KMS-11 (cell line): ENCODE measurements around the gene ARHGAP11B.
"Not testable (repeated sequence)": the region's sequence is repeated elsewhere in the genome, so short reads cannot be mapped to it uniquely, and the experiment has no call there.

Experiments
- H2AFZ ChIP-seq: fragments of 200-600 bp; sonication (generic); 2 replicates; pipeline ENCODE4 v1.6.1; 2016; ENCODE audit warnings: antibody characterized with exemption, mixed run types, low read depth
- H3K27ac ChIP-seq: fragments of 200-600 bp; sonication (generic); 2 replicates; pipeline ENCODE4 v1.6.1; 2016; ENCODE audit warnings: mild to moderate bottlenecking, mixed run types
- H3K27me3 ChIP-seq: fragments of 200-600 bp; sonication (generic); 2 replicates; pipeline ENCODE4 v1.6.1; 2017; ENCODE audit warnings: mild to moderate bottlenecking, low read depth, mixed run types, moderate library complexity; ENCODE audit not compliant: insufficient read depth
- H3K36me3 ChIP-seq: fragments of 200-600 bp; sonication (generic); 2 replicates; pipeline ENCODE4 v1.6.1; 2017; ENCODE audit warnings: mild to moderate bottlenecking, mixed run types; ENCODE audit not compliant: insufficient read depth
- H3K4me1 ChIP-seq: fragments of 200-600 bp; sonication (generic); 2 replicates; pipeline ENCODE4 v1.6.1; 2016; ENCODE audit warnings: mild to moderate bottlenecking, low read depth, mixed run types; ENCODE audit not compliant: poor library complexity, severe bottlenecking
- H3K4me2 ChIP-seq: fragments of 200-600 bp; sonication (generic); 2 replicates; pipeline ENCODE4 v1.7.0; 2016; ENCODE audit warnings: mild to moderate bottlenecking, mixed run types
- H3K4me3 ChIP-seq: fragments of 200-600 bp; sonication (generic); IDR thresholded peaks from 2 replicates; pipeline ENCODE4 v1.6.1; 2017; ENCODE audit warnings: low read depth, low read length, mixed read lengths; ENCODE audit not compliant: insufficient read depth
- H3K79me2 ChIP-seq: fragments of 200-600 bp; sonication (generic); 2 replicates; pipeline ENCODE4 v1.6.1; 2016; ENCODE audit warnings: low read depth, mixed run types; ENCODE audit not compliant: insufficient read depth
- H3K9ac ChIP-seq: fragments of 200-600 bp; sonication (generic); 2 replicates; pipeline ENCODE4 v1.6.1; 2016; ENCODE audit warnings: mild to moderate bottlenecking, mixed run types
- H4K20me1 ChIP-seq: fragments of 200-600 bp; sonication (generic); 2 replicates; pipeline ENCODE4 v1.6.1; 2016; ENCODE audit warnings: mild to moderate bottlenecking, mixed run types; ENCODE audit not compliant: insufficient read depth

Gene ARHGAP11B

DNA sequence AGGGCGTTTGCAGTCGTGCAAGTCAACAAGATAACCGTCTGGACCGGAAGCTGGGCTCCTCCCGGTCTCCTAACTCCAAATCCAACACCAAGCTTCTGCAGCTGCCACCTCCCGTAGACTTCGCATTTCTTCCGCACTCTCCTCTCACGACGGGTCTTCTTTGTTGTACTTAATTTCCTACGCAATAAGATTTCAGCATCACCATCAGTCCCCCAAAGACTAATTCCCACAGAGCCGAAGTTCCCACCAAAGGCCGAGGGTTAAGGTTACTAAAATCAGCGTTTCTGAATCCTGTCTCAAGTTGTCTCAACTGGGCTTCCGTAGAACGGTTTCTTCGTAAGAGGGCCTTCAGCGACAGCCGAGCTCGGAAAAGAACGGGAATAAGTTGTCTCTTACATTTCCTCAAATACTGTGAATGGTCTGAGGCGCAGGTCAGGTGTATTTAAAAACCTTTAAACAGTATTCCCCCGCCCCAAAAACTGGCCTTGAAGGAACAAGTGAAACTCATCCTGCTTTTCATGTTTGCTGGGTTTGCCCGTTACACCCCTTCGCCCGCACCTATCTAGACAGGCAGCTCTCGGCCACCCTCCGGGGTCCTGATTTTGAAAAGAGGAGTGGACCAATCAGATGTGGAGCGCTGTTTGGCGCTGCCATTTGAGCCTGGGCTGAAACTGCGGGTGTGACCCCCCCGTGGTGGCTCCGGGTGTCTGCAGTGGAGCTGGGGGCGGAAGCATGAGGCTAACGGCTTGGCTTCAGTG is at the start of gene ARHGAP11B:
TSS of gene ARHGAP11B (plus strand) at position 693 of the 758 bp plus-strand sequence.
- Histone ChIP-seq H3K79me2 (peaks cover 45% of the 10 kb centered on the region), H3K4me1 (peaks cover 17% of the 10 kb centered on the region), H3K9ac (peak within 1 kb of the TSS; percentile 81), H3K27ac (peak within 1 kb of the TSS; percentile 79), H3K4me2 (peak within 1 kb of the TSS; percentile 63; the same call in 1 of the 2 replicates), H2AFZ (peak within 1 kb of the TSS; percentile 81)
- not testable (repeated sequence) for H3K36me3 ChIP-seq, H3K4me3 ChIP-seq, H3K27me3 ChIP-seq, H4K20me1 ChIP-seq

DNA sequence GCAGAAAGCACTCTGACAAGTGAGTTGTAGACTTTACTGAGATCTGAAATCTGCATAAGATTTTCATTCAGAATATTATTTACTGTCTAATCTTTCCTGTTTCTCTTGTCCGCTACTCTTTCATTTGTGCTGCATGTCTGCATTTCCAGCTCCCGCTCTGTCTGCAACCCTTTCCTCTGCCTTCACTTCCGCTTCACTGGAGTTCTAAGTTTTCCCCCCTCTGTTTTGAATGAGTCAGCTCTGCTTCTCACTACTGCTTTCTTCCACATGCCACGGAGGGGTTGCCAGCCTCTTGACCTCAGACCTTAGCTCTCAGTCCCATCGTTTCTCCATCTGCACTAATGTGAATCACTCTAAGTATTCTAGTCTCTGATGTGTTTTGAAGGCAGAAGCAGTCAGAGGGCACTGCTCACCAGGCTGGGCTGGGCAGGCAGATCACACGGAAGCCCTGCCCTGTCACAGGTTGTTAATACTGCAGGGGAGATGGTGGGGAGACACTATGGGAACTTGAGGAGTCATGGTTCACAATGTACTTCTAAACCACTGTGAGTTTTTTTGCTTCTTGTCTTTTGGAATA is 46.4 kb upstream of the ARHGAP11B start:
- not testable (repeated sequence) for H3K4me2 ChIP-seq, H3K27ac ChIP-seq, H3K4me1 ChIP-seq, H3K27me3 ChIP-seq, H4K20me1 ChIP-seq, H3K79me2 ChIP-seq, H3K36me3 ChIP-seq, H3K9ac ChIP-seq, H2AFZ ChIP-seq, H3K4me3 ChIP-seq

DNA sequence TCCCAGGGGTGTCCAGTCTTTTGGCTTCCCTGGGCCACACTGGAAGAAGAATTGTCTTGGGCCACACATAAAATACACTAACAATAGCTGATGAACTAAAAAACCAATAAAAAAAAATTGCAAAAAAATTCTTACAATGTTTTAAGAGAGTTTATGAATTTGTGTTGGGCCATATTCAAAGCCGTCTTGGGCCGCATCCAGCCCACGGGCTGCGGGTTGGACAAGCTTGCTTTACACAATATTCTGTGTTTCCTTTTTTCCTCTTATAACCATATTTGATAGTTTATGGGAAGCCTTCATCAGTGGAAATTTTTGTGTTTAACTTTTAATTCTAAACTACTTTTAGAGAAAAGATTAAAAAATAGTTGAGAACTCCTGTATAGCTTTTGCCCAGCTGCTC is 45.2 kb upstream of the ARHGAP11B start:
- not testable (repeated sequence) for H4K20me1 ChIP-seq, H3K4me2 ChIP-seq, H3K36me3 ChIP-seq, H2AFZ ChIP-seq, H3K4me1 ChIP-seq, H3K4me3 ChIP-seq, H3K27ac ChIP-seq, H3K9ac ChIP-seq, H3K27me3 ChIP-seq, H3K79me2 ChIP-seq

DNA sequence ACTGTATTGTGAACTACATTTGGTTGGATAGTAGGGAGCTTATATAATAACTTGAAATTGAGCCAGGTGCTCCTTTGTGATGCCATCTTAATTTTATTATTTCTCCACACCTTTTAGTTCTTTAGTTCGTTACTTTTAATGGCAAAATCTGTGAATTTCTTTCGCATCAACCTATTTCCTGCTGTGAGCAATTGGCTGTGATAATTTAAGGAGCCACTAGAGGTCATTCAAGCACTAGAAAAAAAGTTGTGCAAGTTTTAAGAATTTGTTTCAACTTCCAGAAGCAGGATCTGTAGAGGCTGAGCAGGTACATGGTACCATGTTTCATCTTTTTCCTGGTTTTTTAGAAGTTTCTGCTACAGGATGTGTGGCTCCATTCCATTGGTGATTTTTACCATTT is 27.0 kb upstream of the ARHGAP11B start:
- not testable (repeated sequence) for H3K4me2 ChIP-seq, H3K4me3 ChIP-seq, H3K36me3 ChIP-seq, H3K9ac ChIP-seq, H3K27me3 ChIP-seq, H4K20me1 ChIP-seq, H3K79me2 ChIP-seq, H2AFZ ChIP-seq, H3K27ac ChIP-seq, H3K4me1 ChIP-seq

DNA sequence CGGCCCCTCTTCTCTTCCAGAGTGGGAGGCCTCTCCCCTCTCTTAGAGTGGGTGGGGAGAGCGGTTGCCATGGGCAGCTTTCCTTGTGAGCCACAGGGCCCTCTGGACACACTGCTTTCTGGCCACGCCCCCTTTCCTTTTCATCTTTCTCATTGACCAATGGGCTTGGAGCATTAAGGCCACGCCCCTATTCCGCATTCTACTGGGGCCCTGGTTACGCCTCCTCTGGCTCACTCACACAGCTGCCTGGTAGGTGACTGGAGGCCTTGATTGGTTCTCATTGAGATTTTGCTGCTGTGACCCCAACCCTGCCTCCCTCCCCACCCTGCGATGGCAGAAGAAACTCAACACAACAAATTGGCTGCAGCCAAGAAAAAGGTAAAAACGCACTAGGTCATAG is 22.1 kb upstream of the ARHGAP11B start, which contains the start of gene GOLGA8H:
TSS of gene GOLGA8H (plus strand) at position 233 of the 400 bp plus-strand sequence. CDS start at position 331, 98 bp downstream.
- not testable (repeated sequence) for H3K4me3 ChIP-seq, H3K4me2 ChIP-seq, H2AFZ ChIP-seq, H3K27ac ChIP-seq, H3K9ac ChIP-seq, H3K4me1 ChIP-seq, H4K20me1 ChIP-seq, H3K36me3 ChIP-seq, H3K27me3 ChIP-seq, H3K79me2 ChIP-seq

DNA sequence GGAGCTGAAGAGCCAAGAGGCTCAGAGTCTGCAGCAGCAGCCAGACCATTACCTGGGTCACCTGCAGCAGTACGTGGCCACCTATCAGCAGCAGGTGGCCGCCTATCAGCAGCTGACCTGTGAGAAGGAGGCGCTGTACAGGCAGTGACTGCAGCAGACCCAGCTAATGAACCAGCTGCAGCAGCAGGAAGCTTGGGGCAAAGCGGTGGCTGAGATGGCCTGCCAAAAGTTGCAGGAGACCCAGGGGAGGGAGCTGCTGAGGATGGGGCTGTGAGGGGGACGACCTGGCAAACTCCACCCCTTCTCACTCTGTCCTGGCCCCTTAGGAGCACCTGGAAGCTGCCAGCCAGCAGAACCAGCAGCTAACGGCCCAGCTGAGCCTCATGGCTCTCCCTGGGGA is 13.7 kb upstream of the ARHGAP11B start:
- not testable (repeated sequence) for H3K36me3 ChIP-seq, H3K9ac ChIP-seq, H3K27me3 ChIP-seq, H4K20me1 ChIP-seq, H3K4me3 ChIP-seq, H3K4me1 ChIP-seq, H3K27ac ChIP-seq, H2AFZ ChIP-seq, H3K4me2 ChIP-seq, H3K79me2 ChIP-seq

DNA sequence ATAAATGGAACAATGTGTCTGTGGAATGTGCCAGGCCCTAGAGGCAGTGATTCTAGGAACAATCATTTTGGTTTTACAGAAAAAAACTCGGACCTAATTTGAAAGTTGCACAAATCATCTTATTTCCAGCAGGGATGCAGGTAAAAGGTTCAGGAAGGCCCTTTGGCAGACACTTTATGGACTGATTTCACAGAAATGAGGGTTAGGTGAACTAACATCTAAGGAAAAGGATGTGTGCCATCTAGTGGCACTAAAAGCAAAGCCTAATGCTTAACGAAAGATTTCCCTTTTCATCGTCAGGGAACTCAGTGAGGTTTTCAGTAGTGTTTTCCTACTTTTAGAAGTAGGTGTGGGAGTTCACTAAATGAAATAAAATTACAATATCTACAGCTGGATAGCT is 4.6 kb upstream of the ARHGAP11B start:
- not testable (repeated sequence) for H4K20me1 ChIP-seq, H3K27ac ChIP-seq, H3K36me3 ChIP-seq, H3K27me3 ChIP-seq, H3K4me1 ChIP-seq, H3K79me2 ChIP-seq, H2AFZ ChIP-seq, H3K9ac ChIP-seq, H3K4me3 ChIP-seq, H3K4me2 ChIP-seq

DNA sequence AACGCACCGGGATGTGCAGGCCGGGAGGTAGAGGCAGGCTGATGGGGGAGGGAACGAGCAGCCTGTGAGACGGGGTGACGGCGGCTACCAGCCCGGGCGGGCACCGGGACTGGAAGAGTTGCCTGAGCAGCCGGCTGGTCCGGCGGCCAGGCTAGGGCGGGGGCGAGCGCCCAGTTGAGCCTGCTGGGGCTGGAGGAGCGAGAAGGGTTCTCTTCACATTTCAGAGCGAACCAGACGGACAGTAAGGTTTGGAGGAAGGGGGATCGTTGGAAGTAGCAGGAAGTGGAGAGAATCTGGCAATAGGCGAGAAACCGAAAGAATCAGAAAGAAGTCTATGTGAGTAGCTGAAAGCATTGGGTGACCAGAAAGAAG is 252 bp downstream of the ARHGAP11B start:
- peaks cover 17% of the 10 kb centered on the region for H3K4me1 ChIP-seq
- H3K4me2 ChIP-seq, H3K36me3 ChIP-seq, H3K4me3 ChIP-seq, H3K27me3 ChIP-seq, H4K20me1 ChIP-seq: not testable (repeated sequence)
- H3K27ac ChIP-seq, result peak overlapping the region; percentile 79
- H2AFZ ChIP-seq, result peak overlapping the region; percentile 81
- H3K79me2 ChIP-seq, result peaks cover 47% of the 10 kb centered on the region
- peak overlapping the region; percentile 81 for H3K9ac ChIP-seq

DNA sequence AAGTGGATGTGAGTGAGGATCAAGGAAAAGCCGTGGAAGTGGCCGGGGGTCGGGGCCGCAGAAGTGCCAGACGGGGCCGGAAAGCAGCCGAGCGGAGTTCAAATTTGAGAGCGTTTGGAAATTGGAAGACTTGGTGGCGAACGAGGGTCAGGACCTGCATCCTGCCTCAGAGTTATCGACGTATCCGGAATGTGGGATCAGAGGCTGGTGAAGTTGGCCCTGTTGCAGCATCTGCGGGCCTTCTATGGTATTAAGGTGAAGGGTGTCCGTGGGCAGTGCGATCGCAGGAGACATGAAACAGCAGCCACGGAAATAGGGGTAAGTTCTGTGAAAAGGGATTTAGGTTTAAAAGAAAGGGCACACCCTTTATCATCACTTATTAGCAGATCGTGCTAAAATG is 704 bp downstream of the ARHGAP11B start:
- H3K27ac ChIP-seq, result peak overlapping the region; percentile 79
- H3K4me2 ChIP-seq, result peak overlapping the region; percentile 63; the same call in 1 of the 2 replicates
- H3K9ac ChIP-seq, result peak overlapping the region; percentile 81
- H3K27me3 ChIP-seq, H3K4me3 ChIP-seq, H3K36me3 ChIP-seq, H4K20me1 ChIP-seq: not testable (repeated sequence)
- H2AFZ ChIP-seq, result peak overlapping the region; percentile 81; the same call in 1 of the 2 replicates
- peaks cover 47% of the 10 kb centered on the region for H3K79me2 ChIP-seq
- peaks cover 17% of the 10 kb centered on the region for H3K4me1 ChIP-seq
